SK-N-SH (cell line): Measurements from ENCODE around the gene ALG6. TPM values are rescaled to one million over a fixed set of nuclear protein-coding genes. Genes with fewer than 3 reads are reported as not detected.

Experiments used
- CTCF ChIA-PET: fragments of 300-600, 350-600 bp; formaldehyde crosslinking; extraction: SDS; loops from one replicate; lab custom pipeline; 2021; lab: Yijun Ruan, JAX
- POLR2A ChIA-PET: fragments of 350-600 bp; sonication (Branson Sonifier 250); formaldehyde crosslinking; extraction: SDS; loops from one replicate; lab custom pipeline; 2020; ENCODE audit warnings: antibody characterized with exemption, inconsistent platforms; lab: Yijun Ruan, JAX
- DNase-seq: peaks from one replicate; pipeline ENCODE4 v3.0.0; 2012
- H2AFZ ChIP-seq: fragments of 200-600 bp; sonication (generic); 2 replicates; pipeline ENCODE4 v1.8.1; 2016; ENCODE audit warnings: antibody characterized with exemption, mild to moderate bottlenecking, low read depth
- H3F3A ChIP-seq: fragments of 200-600 bp; sonication (generic); replicated peaks from 2 replicates; pipeline ENCODE3; 2016; ENCODE audit warnings: antibody characterized with exemption, mild to moderate bottlenecking; ENCODE audit not compliant: insufficient read depth
- H3K27ac ChIP-seq, 2 experiments: fragments of 200-500 bp in 1 of 2; fragments of 200-600 bp in 1 of 2; sonication (Bioruptor generic) in 1 of 2; sonication (generic), shearing (Covaris generic) in 1 of 2; 2 replicates each; pipeline versions ENCODE4 v1.5.1 to v1.6.1; 2014 to 2016; ENCODE audit warnings: low read depth in 2 of 2, inconsistent platforms in 1 of 2, low read length in 1 of 2, mild to moderate bottlenecking in 1 of 2, mixed read lengths in 1 of 2
- H3K27me3 ChIP-seq: fragments of 200-600 bp; sonication (generic), shearing (Covaris generic); 2 replicates; pipeline ENCODE4 v1.6.1; 2016; ENCODE audit warnings: mixed run types; ENCODE audit not compliant: insufficient read depth
- H3K36me3 ChIP-seq, 2 experiments: fragments of 200-500 bp in 1 of 2; fragments of 200-600 bp in 1 of 2; sonication (Bioruptor generic) in 1 of 2; sonication (generic) in 1 of 2; replicated peaks in 1 of 2; 2 replicates each; pipeline versions ENCODE3 to v1.5.1; 2014 to 2016; ENCODE audit warnings: low read length in 1 of 2, mild to moderate bottlenecking in 1 of 2; ENCODE audit not compliant: insufficient read depth in 2 of 2, control insufficient read depth in 1 of 2
- H3K4me1 ChIP-seq, 2 experiments: fragments of 200-500 bp in 1 of 2; fragments of 200-600 bp in 1 of 2; sonication (Bioruptor generic) in 1 of 2; sonication (generic), shearing (Covaris generic) in 1 of 2; 2 replicates each; pipeline versions ENCODE4 v1.5.1 to v1.6.1; 2014 to 2016; ENCODE audit warnings: low read depth in 1 of 2, low read length in 1 of 2, mixed run types in 1 of 2; ENCODE audit not compliant: insufficient read depth in 2 of 2, control insufficient read depth in 1 of 2
- H3K4me2 ChIP-seq: fragments of 200-600 bp; sonication (generic), shearing (Covaris generic); 2 replicates; pipeline ENCODE4 v1.6.1; 2017; ENCODE audit warnings: mixed run types
- H3K4me3 ChIP-seq, 2 experiments: fragments of 200-500 bp in 1 of 2; fragments of 200-600 bp in 1 of 2; sonication (Bioruptor generic) in 1 of 2; sonication (generic), shearing (Covaris generic) in 1 of 2; 2 replicates each; pipeline versions ENCODE4 v1.5.1 to v1.8.1; 2014 to 2016; ENCODE audit warnings: low read depth in 2 of 2, inconsistent platforms in 1 of 2, low read length in 1 of 2, mild to moderate bottlenecking in 1 of 2, mixed read lengths in 1 of 2, moderate library complexity in 1 of 2
- H3K79me2 ChIP-seq: fragments of 200-600 bp; sonication (generic); 2 replicates; pipeline ENCODE4 v1.8.1; 2017; ENCODE audit warnings: mild to moderate bottlenecking; ENCODE audit not compliant: insufficient read depth
- H3K9ac ChIP-seq: fragments of 200-600 bp; sonication (generic); 2 replicates; pipeline ENCODE4 v1.6.1; 2017; ENCODE audit warnings: mixed run types
- H3K9me2 ChIP-seq: fragments of 200-600 bp; sonication (generic); 2 replicates; pipeline ENCODE4 v1.6.1; 2017; ENCODE audit warnings: mixed run types
- H3K9me3 ChIP-seq: fragments of 200-600 bp; sonication (generic); 2 replicates; pipeline ENCODE4 v1.6.1; 2017; ENCODE audit warnings: mixed run types, mild to moderate bottlenecking, moderate library complexity
- H4K20me1 ChIP-seq: fragments of 200-600 bp; sonication (generic); 2 replicates; pipeline ENCODE4 v1.6.1; 2017; ENCODE audit warnings: mild to moderate bottlenecking, mixed run types; ENCODE audit not compliant: insufficient read depth
- CTCF ChIP-seq: fragments of 200-600 bp; sonication (generic); IDR thresholded peaks from 2 replicates; pipeline ENCODE4 v1.6.1; 2017; ENCODE audit warnings: antibody characterized with exemption, mild to moderate bottlenecking, moderate library complexity
- FOSL2 ChIP-seq: IDR thresholded peaks from 2 replicates; pipeline ENCODE4 v1.4.0; 2012; ENCODE audit warnings: low read depth, mild to moderate bottlenecking, moderate library complexity, borderline replicate concordance
- FOXJ3 ChIP-seq: sonication (generic); formaldehyde crosslinking; IDR thresholded peaks from 2 replicates; pipeline ENCODE4 v1.5.1; 2020; ENCODE audit warnings: mild to moderate bottlenecking, missing genetic modification reagents
- FOXM1 ChIP-seq: IDR thresholded peaks from 2 replicates; pipeline ENCODE4 v1.4.0; 2012; ENCODE audit warnings: low read depth, mild to moderate bottlenecking
- GABPA ChIP-seq: IDR thresholded peaks from 2 replicates; pipeline ENCODE4 v1.4.0; 2012; ENCODE audit warnings: low read depth, mild to moderate bottlenecking
- GATA2 ChIP-seq: sonication (generic); formaldehyde crosslinking; IDR thresholded peaks from 2 replicates; pipeline ENCODE4 v1.5.0; 2020; ENCODE audit warnings: mild to moderate bottlenecking, missing genetic modification reagents
- IRF3 ChIP-seq: fragments of 150-350 bp; IDR thresholded peaks from 2 replicates; pipeline ENCODE4 v1.6.1; 2016; ENCODE audit warnings: mild to moderate bottlenecking, low read depth, low read length
- MAX ChIP-seq: IDR thresholded peaks from 2 replicates; pipeline ENCODE4 v1.4.0; 2012; ENCODE audit warnings: low read depth
- MXI1 ChIP-seq: IDR thresholded peaks from 2 replicates; pipeline ENCODE4 v1.6.1; 2012; ENCODE audit warnings: mild to moderate bottlenecking, low read depth, low read length, improper control_type of control experiment
- NFIC ChIP-seq: IDR thresholded peaks from 2 replicates; pipeline ENCODE4 v1.4.0; 2012; ENCODE audit warnings: borderline replicate concordance
- NRF1 ChIP-seq: IDR thresholded peaks from 2 replicates; pipeline ENCODE4 v1.6.1; 2012; ENCODE audit warnings: low read depth, mild to moderate bottlenecking, low read length
- PBX3 ChIP-seq: IDR thresholded peaks from 2 replicates; pipeline ENCODE4; 2012
- POLR2AphosphoS5 ChIP-seq: IDR thresholded peaks from 2 replicates; pipeline ENCODE4 v1.6.1; 2012; ENCODE audit warnings: low read depth, low read length
- RAD21 ChIP-seq: IDR thresholded peaks from 2 replicates; pipeline ENCODE4 v1.6.1; 2012; ENCODE audit warnings: mild to moderate bottlenecking, low read length
- REST ChIP-seq: IDR thresholded peaks from 2 replicates; pipeline ENCODE4 v1.6.1; 2012; ENCODE audit warnings: mild to moderate bottlenecking, low read depth, low read length, moderate library complexity
- RFX5 ChIP-seq: IDR thresholded peaks from 2 replicates; pipeline ENCODE4 v1.6.1; 2012; ENCODE audit warnings: mild to moderate bottlenecking, improper control_type of control experiment, low read length
- RXRA ChIP-seq: IDR thresholded peaks from 2 replicates; pipeline ENCODE4 v1.4.0; 2012; ENCODE audit warnings: low read depth, mild to moderate bottlenecking, borderline replicate concordance
- SIN3A ChIP-seq: IDR thresholded peaks from 2 replicates; pipeline ENCODE4 v1.6.1; 2012; ENCODE audit warnings: low read depth, mild to moderate bottlenecking, low read length, moderate library complexity, borderline replicate concordance
- SMC3 ChIP-seq: IDR thresholded peaks from 2 replicates; pipeline ENCODE4 v1.6.1; 2012; ENCODE audit warnings: low read depth, low read length, improper control_type of control experiment
- TAF1 ChIP-seq: IDR thresholded peaks from 2 replicates; pipeline ENCODE4 v1.6.1; 2012; ENCODE audit warnings: low read depth, mild to moderate bottlenecking, low read length, moderate library complexity, borderline replicate concordance
- TCF12 ChIP-seq: IDR thresholded peaks from 2 replicates; pipeline ENCODE4 v1.4.0; 2012
- USF1 ChIP-seq: IDR thresholded peaks from 2 replicates; pipeline ENCODE4 v1.4.0; 2012; ENCODE audit warnings: low read depth, borderline replicate concordance
- USF2 ChIP-seq: fragments of 150-350 bp; IDR thresholded peaks from 2 replicates; pipeline ENCODE4 v1.6.1; 2017; ENCODE audit warnings: antibody characterized with exemption, low read length, low read depth, borderline replicate concordance
- YY1 ChIP-seq: IDR thresholded peaks from 2 replicates; pipeline ENCODE4 v1.4.0; 2012; ENCODE audit warnings: low read depth, mild to moderate bottlenecking
- WGBS: methylation state at CpG from one replicate; pipeline ENCODE4 v1.1.6; 2017; ENCODE audit warnings: low lambda C conversion rate; 5-methylcytosine and 5-hydroxymethylcytosine counted together
- polyA plus RNA-seq, 3 experiments: library from polyadenylated mRNA; depleted of rRNA; stranded (reverse); fragments of >200 nt; gene quantifications; 2 replicates each; pipeline ENCODE4 v1.2.3, GENCODE V29; 2012

The ALG6 gene
- polyA plus RNA-seq, 1 of the 3 experiments (the other 2 are of a cell fraction), result 3.8 TPM

GRCh38 chr1:63327417-63328054 is 39.9 kb upstream of the ALG6 start:
- Histone ChIP-seq H3K4me3 (peak overlapping the region in 1 of 2 experiments; percentile 34; a peak in 1 of 4 replicates), H3K9ac (no peak overlapping the region), H3K9me2 (no peaks in the 10 kb centered on the region), H3K36me3 (no peaks in the 10 kb centered on the region), H3K27ac (no peak overlapping the region), H2AFZ (peak overlapping the region; percentile 57; the same call in 1 of the 2 replicates), H3F3A (peaks cover 3% of the 10 kb centered on the region), H3K9me3 (no peaks in the 10 kb centered on the region), H3K4me1 (peaks cover 0 to 3% of the 10 kb centered on the region in 2 experiments; a peak in 1 of 4 replicates), H4K20me1 (no peaks in the 10 kb centered on the region), H3K79me2 (no peaks in the 10 kb centered on the region), H3K4me2 (no peak overlapping the region), H3K27me3 (peaks cover 84% of the 10 kb centered on the region)
- CTCF ChIA-PET, result interaction anchor here (0.6 to 12.0 kb wide), 50 partner anchors 8 to 485 kb away, joined by 3 to 86 read pairs (median 4); partner anchors contain the start of genes EFCAB7, FOXD3 and ITGB3BP
- 15% methylated on average over 21 of the region's 25 CpGs for WGBS
- DNase-seq, result peak; percentile 89
- POLR2A ChIA-PET, result no interaction called here
- TF ChIP-seq TAF1 (no peak), POLR2AphosphoS5 (no peak), RAD21 (peak; percentile 73), CTCF (peak; percentile 80), FOXM1 (no peak), PBX3 (no peak), FOSL2 (no peak), USF1 (no peak), NRF1 (no peak), RFX5 (no peak), RXRA (no peak), NFIC (no peak), TCF12 (peak; percentile 26; the same call in 1 of the 2 replicates), USF2 (no peak), REST (no peak), IRF3 (no peak), YY1 (no peak), SIN3A (no peak), GATA2 (no peak), MAX (peak; percentile 77; the same call in 1 of the 2 replicates), GABPA (no peak), FOXJ3 (CRISPR knock-in tag) (no peak), MXI1 (peak; percentile 58; the same call in 1 of the 2 replicates), SMC3 (peak; percentile 76)
